Activated B cell treated with CpG ODN at 0.5 μM for 24 hours (primary cell): ENCODE measurements around the gene PFDN6. TPM values are rescaled to one million over a fixed set of nuclear protein-coding genes. Genes with fewer than 3 reads are reported as not detected.
A peak's percentile ranks its signal among the peaks of the same experiment; 100 is the strongest.

Source experiments
- ATAC-seq: fragments of 200-7000 bp; cut with Tn5 transposase; one replicate; pipeline ENCODE4 v1.10.0; 2021; ENCODE audit warnings: low read depth, mild to moderate bottlenecking, moderate library complexity
- CTCF ChIA-PET: fragments of 350-600 bp; sonication (Branson Sonifier 250); formaldehyde crosslinking; loops from one replicate; lab custom pipeline; 2021; ENCODE audit warnings: antibody characterized with exemption; lab: Charles Lee
- POLR2A ChIA-PET: fragments of 350-600 bp; sonication (Branson Sonifier 250); formaldehyde crosslinking; loops from one replicate; lab custom pipeline; 2021; ENCODE audit warnings: antibody characterized with exemption; lab: Charles Lee
- DNase-seq: peaks from one replicate; pipeline ENCODE4 v3.0.0; 2022
- H3K27ac Mint-ChIP-seq: one replicate; pipeline ENCODE4 v1.8.0; 2020; ENCODE audit warnings: mixed read lengths
- H3K27me3 Mint-ChIP-seq: one replicate; pipeline ENCODE4 v1.8.0; 2021; ENCODE audit warnings: mixed read lengths
- H3K36me3 Mint-ChIP-seq: one replicate; pipeline ENCODE4 v1.8.0; 2021; ENCODE audit warnings: low read depth, mixed read lengths
- H3K4me1 Mint-ChIP-seq: one replicate; pipeline ENCODE4 v1.8.0; 2021; ENCODE audit warnings: mixed read lengths
- H3K4me3 Mint-ChIP-seq: one replicate; pipeline ENCODE4 v1.8.0; 2020; ENCODE audit warnings: mild to moderate bottlenecking, mixed read lengths
- H3K9me3 Mint-ChIP-seq: one replicate; pipeline ENCODE4 v1.8.0; 2020; ENCODE audit warnings: mixed read lengths
- CTCF ChIP-seq: fragments of 200-600 bp; IDR thresholded peaks from one replicate; pipeline ENCODE4 v1.8.0; 2022; ENCODE audit warnings: antibody characterized with exemption, mild to moderate bottlenecking
- intact Hi-C: fragments of 100-400 bp; cut with micrococcal nuclease; formaldehyde crosslinking; loops from one replicate; pipeline ENCODE4 v1.15.1; 2024
- total RNA-seq: library from RNA; stranded (reverse); gene quantifications from 2 replicates; pipeline ENCODE4 v1.2.3, GENCODE V29; 2022

The PFDN6 gene
- total RNA-seq, 1 donor from 2014 or later: 82.8 TPM

GRCh38 chr6:33329058-33329457 lies 39.7 kb downstream of the PFDN6 start:
- intact Hi-C loops: no loop called here
- ChIA-PET POLR2A (interaction anchor here (0.6 to 1.1 kb wide), 3 partner anchors 11 to 52 kb away, joined by 4 to 23 read pairs (median 5); partner anchors contain the start of gene B3GALT4), CTCF (no interaction called here)
- no peaks in the 10 kb centered on the region for H3K27me3 Mint-ChIP-seq
- H3K4me3 Mint-ChIP-seq: no peak overlapping the region
- no peak for ATAC-seq
- H3K9me3 Mint-ChIP-seq: no peaks in the 10 kb centered on the region
- peak overlapping the region; percentile 57 for H3K27ac Mint-ChIP-seq
- no peak for DNase-seq
- peaks cover 49% of the 10 kb centered on the region for H3K4me1 Mint-ChIP-seq
- H3K36me3 Mint-ChIP-seq: no peaks in the 10 kb centered on the region
- no peak for TF ChIP-seq CTCF

- DNase-seq: no peak
- Mint-ChIP-seq H3K4me1 (peaks cover 53% of the 10 kb centered on the region), H3K4me3 (no peak overlapping the region), H3K27ac (peak overlapping the region; percentile 71), H3K36me3 (no peaks in the 10 kb centered on the region), H3K9me3 (no peaks in the 10 kb centered on the region), H3K27me3 (no peaks in the 10 kb centered on the region)
- POLR2A ChIA-PET: interaction anchor here (2.9 kb wide), 1 partner anchor 13 kb away, joined by 12 read pairs; the partner anchor contains the start of gene ZBTB22
- ATAC-seq: peak; percentile 50
- TF ChIP-seq CTCF: no peak
- intact Hi-C loops: no loop called here
- CTCF ChIA-PET: no interaction called here
These were observed 41.3 kb downstream of the PFDN6 start for GRCh38 chr6:33330736-33331135.

GRCh38 chr6:33333666-33334065 lies 44.3 kb downstream of the PFDN6 start:
- no peak overlapping the region for H3K4me3 Mint-ChIP-seq
- no peaks in the 10 kb centered on the region for H3K36me3 Mint-ChIP-seq
- TF ChIP-seq CTCF: no peak
- peaks cover 55% of the 10 kb centered on the region for H3K4me1 Mint-ChIP-seq
- intact Hi-C loops: no loop called here
- no peaks in the 10 kb centered on the region for H3K9me3 Mint-ChIP-seq
- POLR2A ChIA-PET: interaction anchor here (0.7 to 2.9 kb wide), 3 partner anchors 9 to 300 kb away, joined by 3 to 12 read pairs (median 4); partner anchors contain the start of gene ZBTB22
- CTCF ChIA-PET: no interaction called here
- H3K27me3 Mint-ChIP-seq: no peaks in the 10 kb centered on the region
- no peak for ATAC-seq
- no peak for DNase-seq
- H3K27ac Mint-ChIP-seq: no peak overlapping the region

GRCh38 chr6:33335916-33336315 lies 46.5 kb downstream of the PFDN6 start:
- peaks cover 52% of the 10 kb centered on the region for H3K4me1 Mint-ChIP-seq
- no peak for TF ChIP-seq CTCF
- no peak overlapping the region for H3K4me3 Mint-ChIP-seq
- intact Hi-C loops: no loop called here
- no peaks in the 10 kb centered on the region for H3K27me3 Mint-ChIP-seq
- ATAC-seq: peak; percentile 21
- no peaks in the 10 kb centered on the region for H3K9me3 Mint-ChIP-seq
- ChIA-PET CTCF (interaction anchor here (1.1 to 1.2 kb wide), 2 partner anchors 11 to 18 kb away, joined by 3 to 4 read pairs; partner anchors contain the start of gene ZBTB22), POLR2A (interaction anchor here (0.6 to 2.1 kb wide), 7 partner anchors 9 to 1068 kb away, joined by 3 to 10 read pairs (median 4); partner anchors contain the start of genes HLA-DPB1 and ZBTB22)
- DNase-seq: no peak
- no peaks in the 10 kb centered on the region for H3K36me3 Mint-ChIP-seq
- no peak overlapping the region for H3K27ac Mint-ChIP-seq

- no peaks in the 10 kb centered on the region for H3K9me3 Mint-ChIP-seq
- ChIA-PET CTCF (interaction anchor here (1.2 kb wide), 1 partner anchor 12 kb away, joined by 4 read pairs; no protein-coding TSS in a partner anchor), POLR2A (interaction anchor here (0.6 to 1.2 kb wide), 4 partner anchors 19 to 1069 kb away, joined by 3 to 10 read pairs (median 4); partner anchors contain the start of genes HLA-DPB1, RPS18, VPS52 and ZBTB22)
- DNase-seq: no peak
- H3K36me3 Mint-ChIP-seq: no peaks in the 10 kb centered on the region
- no peaks in the 10 kb centered on the region for H3K27me3 Mint-ChIP-seq
- TF ChIP-seq CTCF: no peak
- H3K4me3 Mint-ChIP-seq: no peak overlapping the region
- intact Hi-C loops: no loop called here
- H3K27ac Mint-ChIP-seq: no peak overlapping the region
- no peak for ATAC-seq
- peaks cover 49% of the 10 kb centered on the region for H3K4me1 Mint-ChIP-seq
These were observed 47.1 kb downstream of the PFDN6 start for GRCh38 chr6:33336495-33336894.
